ENCODE measurements around the gene TEKT4. TPM values are rescaled to one million over a fixed set of nuclear protein-coding genes. Genes with fewer than 3 reads are reported as not detected.
"Not testable (repeated sequence)": the region's sequence is repeated elsewhere in the genome, so short reads cannot be mapped to it uniquely, and the experiment has no call there.

TEKT4 gene, protein sequence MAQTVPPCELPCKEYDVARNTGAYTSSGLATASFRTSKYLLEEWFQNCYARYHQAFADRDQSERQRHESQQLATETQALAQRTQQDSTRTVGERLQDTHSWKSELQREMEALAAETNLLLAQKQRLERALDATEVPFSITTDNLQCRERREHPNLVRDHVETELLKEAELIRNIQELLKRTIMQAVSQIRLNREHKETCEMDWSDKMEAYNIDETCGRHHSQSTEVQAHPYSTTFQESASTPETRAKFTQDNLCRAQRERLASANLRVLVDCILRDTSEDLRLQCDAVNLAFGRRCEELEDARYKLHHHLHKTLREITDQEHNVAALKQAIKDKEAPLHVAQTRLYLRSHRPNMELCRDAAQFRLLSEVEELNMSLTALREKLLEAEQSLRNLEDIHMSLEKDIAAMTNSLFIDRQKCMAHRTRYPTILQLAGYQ
- polyA plus RNA-seq (ENCODE audit: insufficient read length): not detected

DNA sequence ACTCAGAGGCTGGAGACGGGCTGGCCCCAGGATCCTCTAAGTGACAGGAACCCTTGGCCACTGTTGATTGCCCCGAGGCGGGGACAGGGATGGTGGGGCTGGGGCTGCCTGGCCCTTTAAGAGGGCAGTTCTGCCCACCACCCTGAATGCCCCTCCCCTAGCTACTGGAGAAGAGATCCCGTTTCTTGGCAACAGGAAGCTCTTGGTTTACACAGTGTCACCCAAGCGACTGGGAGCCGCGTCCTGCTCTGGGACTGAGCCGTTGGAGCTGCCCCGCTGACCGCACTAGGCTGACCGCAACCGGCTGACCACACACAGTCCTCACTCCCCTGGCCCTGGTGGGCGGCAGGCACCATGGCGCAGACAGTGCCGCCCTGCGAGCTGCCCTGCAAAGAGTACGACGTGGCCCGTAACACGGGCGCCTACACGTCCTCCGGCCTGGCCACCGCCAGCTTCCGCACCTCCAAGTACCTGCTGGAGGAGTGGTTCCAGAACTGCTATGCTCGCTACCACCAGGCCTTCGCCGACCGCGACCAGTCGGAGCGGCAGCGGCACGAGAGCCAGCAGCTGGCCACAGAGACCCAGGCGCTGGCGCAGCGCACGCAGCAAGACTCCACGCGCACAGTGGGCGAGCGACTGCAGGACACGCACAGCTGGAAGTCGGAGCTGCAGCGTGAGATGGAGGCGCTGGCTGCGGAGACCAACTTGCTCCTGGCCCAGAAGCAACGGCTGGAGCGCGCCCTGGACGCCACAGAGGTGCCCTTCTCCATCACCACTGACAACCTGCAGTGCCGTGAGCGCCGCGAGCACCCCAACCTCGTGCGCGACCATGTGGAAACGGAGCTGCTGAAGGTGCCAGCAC lies at the start of gene TEKT4:
Gene TEKT4, plus strand, starts transcription at position 205 of the 862 bp plus-strand sequence. Its CDS starts 150 bp downstream, at position 355.
- DNase-seq (ENCODE audit: low read depth): no peak

DNA sequence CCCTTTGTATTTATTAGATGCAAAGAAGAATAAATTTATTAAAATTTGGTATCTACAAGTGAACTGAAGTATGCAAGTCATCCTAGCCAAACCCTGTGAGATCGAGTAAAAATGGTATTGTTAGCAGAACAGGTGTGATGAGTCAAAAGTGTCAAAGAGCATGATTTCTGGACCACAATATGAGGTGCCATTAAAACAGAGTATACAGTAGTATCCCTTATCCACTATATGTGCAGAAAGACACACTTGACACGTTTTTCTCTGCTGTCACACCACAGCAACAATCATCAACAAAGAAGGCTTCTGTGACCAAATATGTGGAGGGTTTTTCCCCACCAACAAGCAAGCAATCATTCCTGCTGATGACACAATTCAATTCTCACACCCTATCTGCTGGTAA lies 32.0 kb upstream of the TEKT4 start:
- not testable (repeated sequence) for DNase-seq (ENCODE audit: low read depth)

DNA sequence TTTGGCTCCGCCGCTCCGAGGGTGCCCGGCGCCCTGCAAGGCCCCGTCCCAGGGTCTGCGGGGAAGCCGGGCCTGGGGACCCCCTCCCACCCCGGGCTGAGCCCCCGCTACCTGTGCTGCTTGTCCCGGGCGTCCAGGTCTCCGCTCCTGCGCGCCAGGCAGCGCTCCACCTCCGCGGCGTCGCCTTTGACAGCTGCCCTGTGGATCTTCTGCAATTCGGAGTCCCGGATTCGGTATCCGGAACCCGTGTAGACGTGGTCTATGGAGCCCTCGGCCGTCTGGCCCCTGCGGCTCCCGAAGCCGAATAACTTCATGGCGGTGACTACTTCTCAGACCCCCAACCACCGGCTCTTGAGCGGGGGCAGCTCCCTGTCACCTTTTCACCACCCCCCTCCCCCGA lies 14.4 kb upstream of the TEKT4 start:
- DNase-seq (ENCODE audit: low read depth): not testable (repeated sequence)

DNA sequence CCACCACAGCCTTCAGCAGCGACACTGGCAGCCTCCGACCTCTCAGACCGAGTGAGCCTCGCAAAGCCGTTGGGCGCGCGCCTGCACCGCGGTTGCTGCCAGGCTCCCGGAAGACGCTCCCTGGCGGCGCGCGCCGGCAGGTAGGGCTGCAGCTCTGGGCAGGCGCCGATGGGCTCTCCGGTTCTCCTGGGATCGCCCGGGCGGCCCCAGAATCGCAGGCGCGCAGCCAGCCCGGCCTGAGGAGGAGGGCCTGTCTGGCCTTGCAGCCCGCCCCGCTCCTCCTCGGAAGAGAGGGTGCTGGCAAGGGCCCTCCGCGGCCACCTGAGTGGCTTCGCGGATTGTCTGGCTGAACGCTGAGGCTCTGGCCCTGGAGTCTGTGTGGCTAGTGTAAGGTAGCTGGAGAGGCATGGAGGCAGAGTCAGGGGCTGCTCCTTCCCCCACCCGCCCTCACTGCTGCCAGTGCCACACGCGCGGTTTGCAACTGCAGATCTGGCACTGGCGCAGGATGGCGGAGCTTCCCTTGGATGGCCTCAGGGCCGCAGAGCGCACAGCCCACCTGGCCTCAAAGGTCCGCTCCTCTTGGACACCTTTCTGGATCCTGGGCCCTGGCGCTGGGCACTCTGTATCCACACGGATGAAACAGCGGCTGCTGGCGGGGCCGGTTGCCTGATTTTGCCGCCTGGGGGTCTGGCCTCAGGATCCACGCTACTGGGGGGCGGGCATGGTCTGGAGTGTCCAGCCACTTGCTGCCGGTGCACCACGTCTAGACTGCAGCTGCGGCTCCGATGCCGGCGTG lies 13.7 kb upstream of the TEKT4 start:
- DNase-seq (ENCODE audit: low read depth): not testable (repeated sequence)

DNA sequence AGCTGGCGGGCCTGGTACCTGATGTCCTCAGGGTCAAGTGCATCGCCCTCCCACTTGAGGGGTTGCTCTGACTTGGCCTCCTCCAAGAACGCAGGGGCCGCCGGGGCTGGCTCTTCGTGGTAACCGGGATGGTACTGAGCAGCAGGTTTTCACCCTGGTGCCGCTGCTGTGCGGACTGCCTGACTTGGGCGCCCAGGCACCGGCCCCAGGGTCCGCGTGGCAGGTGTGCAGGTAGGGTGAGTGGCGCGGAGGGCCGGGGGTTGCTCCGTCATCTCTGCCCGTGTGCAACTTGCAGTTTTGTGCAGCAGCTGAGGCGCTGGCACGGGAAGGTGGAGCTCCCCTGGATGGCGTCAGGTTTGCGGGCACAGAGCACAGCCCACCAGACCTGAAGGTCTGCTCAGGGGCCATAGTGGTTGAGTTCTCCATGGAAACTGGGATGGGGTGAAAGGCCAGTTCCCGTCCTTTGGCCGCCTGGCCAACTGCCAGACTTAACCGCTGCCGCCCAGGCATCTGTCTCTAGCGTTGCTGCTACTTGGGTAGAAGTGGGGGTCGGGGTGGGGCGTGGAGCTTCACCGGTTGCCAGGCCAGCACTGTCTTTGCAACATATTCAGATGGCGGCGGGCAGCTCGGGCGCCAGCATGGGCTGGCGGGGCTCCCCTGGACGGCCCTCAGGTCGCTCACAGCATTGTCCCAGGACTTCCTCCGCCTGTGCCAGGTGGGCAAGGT lies 12.9 kb upstream of the TEKT4 start:
- DNase-seq (ENCODE audit: low read depth): not testable (repeated sequence)

DNA sequence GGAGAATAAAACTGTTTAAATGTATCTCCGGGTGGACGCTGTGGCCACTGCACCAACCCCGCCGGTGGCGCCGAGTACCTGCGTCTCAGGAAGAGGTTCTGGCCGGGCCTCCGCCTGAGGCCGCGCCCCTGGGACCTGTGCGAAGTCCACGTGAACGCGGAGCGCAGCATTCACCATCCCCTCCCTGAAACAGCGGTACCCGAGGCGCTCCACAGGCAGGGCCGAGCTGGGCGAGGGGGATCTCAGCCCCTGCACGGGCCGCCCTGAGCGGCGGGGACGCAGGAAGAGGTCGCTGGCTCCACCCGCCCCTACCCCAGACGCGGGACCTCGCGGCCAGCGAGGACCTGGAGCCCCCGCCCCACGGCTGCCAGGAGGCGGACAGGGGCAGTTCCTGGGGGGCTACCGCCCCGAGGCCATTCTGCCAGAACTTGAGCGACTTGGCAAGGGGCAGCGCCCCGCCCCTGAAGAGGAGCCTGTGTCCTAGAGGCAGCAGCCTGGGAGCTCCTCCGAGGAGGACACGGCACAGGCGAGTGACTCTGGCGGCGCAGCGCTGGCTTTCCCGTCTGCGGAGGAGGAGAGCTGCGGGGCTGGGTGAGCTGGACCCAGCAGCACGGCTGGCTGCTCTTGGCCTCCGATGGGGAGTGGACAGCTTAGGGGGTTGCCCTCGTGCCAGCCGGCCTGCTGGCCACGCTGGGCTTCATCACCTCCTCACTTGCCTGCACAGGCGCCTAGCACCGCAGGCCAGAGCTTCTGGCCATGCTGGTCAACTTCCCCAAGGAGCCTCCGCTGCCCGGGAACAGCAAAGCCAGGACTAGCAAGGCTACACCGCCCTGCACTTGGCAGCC lies 9.7 kb upstream of the TEKT4 start:
- DNase-seq (ENCODE audit: low read depth): no peak

DNA sequence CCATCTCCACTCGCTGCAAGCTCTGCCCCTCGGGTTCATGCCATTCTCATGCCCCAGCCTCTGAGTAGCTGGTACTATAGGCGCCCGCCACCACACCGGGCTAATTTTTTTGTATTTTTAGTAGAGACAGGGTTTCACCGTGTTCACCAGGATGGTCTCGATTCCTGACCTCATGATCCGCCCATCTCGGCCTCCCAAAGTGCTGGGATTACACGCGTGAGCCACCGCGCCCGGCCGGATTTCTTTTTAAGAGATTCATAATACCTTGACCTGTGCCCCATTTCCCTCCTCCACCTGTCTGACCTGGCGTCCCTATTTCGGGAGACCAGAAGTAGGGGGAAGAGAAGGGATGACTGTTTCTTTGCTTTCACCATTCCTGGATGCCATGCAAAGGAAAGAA lies 8.3 kb upstream of the TEKT4 start:
- not testable (repeated sequence) for DNase-seq (ENCODE audit: low read depth)

DNA sequence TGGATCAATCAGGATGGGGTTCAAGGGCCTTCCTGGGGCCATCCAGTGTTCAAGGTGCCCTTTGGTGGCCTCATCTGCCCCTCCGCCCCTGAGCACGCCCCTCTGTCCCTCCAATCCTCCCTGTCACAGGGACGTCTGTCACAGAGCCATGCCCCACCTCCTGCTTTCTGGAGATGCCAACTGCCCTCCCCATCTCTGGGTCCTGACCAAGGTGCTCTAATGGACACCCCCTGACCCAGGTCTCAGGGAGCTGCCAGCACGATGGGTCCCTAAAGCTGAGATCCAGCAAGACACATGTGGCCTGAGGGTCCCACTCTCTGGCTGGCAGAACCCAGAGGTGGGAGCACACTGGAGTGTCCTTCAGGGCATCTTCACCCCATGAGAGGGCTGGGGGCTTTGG lies 2.1 kb upstream of the TEKT4 start:
- no peak for DNase-seq (ENCODE audit: low read depth)

DNA sequence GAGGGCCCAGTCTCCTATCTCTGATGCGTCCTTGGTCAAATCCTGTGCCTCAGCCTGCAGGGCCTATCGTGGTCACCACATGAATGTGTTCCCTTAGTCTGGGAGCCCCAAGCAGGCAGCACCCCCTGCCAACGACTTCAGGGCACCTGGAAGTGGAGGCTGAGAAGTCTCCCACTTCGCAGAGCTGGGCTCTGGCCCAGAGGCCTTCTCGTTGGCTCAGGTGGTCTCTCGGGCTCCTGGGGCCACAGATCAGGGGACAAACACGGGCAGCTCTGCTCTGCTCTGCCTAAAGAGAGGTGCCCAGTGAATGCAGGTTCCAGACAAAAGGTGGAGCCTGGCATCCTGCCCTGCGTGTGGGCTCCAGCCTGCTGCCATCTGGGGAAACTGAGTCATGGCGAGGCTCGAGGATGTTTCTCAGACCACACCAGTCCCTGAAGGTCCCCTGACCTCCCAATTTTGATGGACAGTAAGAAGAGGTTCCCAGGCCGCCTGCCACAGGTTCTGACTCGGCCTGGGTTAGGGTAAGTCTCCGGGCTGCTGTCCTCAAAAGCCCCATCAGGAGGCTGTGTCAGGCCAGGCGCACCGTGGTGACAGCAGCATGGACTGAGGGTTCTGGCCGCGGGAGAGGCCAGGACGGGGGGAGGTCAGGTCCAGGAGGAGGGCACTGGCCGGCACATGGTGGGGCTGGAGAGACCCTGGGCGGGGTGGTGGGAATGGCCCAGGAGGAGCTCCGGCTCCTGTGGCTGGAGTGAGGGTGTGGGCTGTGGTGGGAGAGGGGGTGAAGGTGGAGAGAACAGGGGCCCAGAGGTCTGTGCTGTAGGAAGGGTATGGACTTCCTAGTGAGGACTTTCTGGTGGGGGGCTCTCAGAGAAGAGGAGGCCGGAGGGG lies 1.4 kb upstream of the TEKT4 start:
- DNase-seq (ENCODE audit: low read depth): no peak

DNA sequence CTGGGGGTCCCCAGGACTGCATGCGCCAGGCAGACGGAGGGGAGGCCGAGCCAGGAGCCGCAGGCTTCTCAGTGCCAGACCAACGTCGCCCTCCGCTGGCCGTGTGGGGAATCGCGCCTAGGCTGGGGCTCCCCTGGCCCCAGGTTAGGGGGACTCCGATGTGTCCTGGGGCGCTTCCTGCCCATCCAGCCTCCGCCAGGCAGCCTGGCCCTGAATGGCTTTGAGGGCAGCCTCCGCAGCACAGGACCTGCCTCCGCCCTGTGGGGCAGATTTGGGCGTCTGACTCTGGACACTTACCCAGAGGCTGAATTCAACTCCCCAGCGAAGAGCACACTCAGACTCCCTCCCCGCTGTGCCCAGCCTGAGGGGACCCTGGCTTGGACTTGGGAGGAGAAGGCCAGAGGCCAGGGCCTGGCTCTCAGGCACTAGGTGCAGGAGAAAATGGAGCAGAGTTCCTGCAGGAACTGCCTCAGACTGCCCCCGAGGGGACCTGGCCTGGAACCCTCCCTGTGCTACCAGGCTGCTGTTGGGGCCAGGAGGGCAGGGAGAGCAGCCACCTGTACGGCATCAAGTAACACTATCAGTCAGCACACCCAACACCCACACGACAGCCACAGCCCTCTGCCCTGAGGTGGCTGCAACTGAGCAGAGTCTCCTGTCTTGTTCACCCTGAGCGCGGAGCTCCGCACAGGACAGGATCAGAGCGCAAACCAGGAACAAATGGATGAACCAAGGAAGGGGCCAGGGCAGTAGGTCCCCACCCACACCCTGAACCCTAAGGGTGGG lies 597 bp upstream of the TEKT4 start:
- no peak for DNase-seq (ENCODE audit: low read depth)

DNA sequence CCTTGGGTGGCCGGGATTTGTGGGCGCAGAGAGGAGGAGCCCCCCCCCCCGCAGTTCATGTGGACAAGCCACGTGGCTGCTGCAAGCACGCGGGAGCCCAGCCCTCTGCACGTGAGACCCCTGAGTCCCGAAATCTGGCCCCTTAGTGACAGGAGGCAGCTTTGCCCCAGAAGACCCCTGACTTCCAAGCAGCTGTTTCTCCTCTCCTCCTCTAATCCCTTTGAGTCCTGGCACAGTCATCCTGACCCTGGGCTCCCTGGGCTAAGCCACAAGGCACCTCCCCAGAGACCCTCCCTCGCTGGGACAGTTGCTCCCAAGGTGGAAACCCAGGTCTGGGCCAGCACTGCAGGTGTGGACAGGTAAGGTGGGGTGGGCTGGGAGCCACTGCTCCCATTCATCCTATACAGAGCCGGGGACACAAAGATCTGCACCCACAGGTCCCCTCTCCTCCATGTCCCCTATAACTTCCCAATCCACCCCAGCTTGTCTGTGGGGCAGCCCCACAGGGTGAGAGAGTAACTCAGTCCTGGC lies 923 bp downstream of the TEKT4 start:
- DNase-seq (ENCODE audit: low read depth): no peak

DNA sequence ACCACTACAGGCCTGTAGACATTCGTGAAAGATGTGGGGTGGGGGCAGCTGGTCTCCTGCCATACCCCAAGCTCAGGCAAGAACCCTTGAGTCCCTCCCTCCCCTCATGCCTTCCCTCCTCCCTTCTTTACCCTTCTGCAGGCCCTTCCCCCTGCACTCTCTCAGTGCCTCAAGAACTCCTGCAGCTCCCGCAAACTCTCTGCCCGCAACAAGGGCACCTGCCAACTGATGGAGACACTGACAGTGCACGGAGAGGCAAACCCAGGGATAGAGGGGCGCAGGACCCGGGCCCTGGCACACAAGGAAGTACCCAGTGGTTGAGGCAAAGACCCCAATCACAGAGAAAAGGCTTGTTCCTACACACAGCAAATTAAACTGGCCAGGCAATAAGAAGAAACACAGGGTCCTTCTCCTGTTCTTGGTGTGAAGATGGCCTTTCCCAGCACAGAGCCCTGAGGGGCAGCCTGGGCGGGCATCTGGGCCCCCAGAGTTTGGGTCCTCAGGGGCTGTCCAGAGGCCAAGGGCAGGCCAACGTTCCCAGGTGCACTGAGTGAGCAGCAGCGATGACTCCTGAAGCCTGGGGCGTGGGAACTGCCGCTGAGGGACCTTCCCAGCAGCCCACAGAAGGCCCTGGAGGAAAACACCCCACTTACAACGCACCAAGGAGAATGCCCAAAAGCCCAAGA lies 1.6 kb downstream of the TEKT4 start:
- DNase-seq (ENCODE audit: low read depth): no peak

DNA sequence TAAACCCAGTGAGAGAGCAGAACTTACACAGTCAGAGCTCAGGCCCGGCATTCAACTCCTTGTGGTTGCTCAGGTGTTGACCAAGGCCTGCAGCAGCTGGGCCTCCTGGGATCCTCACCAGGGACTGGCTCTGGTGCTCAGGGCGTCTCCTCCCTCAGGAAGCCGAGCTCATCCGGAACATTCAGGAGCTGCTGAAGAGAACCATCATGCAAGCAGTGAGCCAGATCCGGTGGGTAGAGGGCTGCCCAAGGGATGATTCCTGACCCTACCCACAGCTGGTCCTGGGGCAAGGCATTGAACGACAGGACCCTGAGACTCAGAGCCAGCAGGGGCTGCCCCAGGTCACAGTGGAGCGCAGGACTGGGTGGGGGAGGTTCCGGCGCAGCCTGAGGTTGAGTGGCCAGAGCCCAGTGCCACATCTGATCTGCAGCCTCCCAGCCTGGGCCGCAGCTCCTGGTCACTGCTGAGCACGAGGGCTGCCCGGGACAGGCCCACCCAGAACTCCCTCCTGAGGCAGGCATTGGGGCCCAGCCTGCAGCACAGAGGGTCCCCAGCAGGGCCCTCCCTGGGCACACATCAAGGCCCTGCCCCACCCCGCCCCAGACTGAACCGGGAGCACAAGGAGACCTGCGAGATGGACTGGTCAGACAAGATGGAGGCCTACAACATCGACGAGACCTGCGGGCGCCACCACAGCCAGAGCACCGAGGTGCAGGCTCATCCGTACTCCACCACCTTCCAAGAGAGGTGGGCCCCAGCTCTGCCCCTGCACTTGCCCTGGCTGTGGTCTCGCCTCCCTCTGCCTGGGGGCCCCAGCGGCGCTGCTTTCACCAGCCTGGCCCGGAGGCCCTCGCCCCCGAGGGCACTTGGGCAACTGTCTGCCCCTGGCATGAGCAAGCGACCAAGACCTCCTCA lies 2.4 kb downstream of the TEKT4 start:
- DNase-seq (ENCODE audit: low read depth): no peak

DNA sequence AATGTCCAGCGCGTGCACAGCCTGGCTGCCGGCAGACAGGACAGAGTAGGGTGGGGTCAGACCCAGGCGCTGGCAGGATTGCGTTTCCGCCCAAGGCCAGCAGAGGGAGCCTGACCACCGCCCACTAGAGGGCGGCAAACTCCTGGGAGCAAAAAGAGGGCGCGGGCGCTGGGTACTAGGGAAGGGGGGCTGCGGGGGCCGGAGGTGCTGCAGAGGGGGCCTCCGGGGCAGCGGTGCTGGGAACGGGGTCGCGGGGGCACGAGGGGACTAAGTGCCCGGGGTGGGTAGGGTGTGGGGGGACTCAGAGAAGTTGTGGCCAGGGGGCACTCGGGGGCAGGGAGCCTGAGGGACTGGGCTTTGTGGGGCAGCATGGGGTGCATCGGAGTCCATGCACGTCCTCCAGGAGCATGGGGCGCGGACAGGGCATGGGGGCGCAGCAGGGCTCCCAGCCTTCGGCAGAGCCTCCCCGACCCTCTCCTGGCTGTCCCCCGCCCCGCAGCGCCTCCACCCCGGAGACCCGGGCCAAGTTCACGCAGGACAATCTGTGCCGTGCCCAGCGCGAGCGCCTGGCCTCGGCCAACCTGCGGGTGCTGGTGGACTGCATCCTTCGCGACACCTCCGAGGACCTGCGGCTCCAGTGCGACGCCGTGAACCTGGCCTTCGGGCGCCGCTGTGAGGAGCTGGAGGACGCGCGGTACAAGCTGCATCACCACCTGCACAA lies 3.2 kb downstream of the TEKT4 start:
- no peak for DNase-seq (ENCODE audit: low read depth)

DNA sequence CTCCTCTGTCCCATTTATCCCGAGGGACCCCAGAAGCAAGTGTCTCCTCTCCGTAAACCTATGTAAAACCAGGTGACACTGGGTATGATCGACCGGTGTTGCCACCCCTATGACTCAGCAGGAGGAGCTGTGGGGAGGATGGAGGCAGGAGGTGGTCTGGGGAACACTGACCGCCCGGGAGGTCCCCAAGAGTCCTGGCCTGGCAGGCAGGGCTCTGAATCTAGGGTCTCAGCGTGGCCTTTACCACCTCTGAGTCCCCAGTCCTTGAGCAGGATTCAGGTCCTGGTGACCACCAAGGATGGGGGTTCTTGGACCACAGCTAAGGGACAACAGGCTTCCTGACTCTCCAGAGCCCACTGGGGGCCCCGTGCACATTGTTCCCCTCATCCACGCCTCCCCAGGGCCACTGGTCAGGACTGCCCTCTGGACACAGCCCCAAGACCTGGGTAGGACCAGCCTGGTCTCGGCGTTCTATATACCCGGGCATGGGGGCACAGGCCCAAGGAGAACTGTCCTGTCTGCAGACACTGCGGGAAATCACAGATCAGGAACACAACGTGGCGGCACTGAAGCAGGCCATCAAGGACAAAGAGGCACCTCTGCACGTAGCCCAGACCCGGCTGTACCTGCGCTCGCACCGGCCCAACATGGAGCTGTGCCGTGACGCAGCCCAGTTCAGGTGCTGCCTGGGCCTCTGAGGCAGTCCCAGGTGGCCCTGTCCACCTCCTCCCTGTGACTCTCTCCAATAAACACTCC lies 4.0 kb downstream of the TEKT4 start:
- DNase-seq (ENCODE audit: low read depth): no peak

Data from forelimb muscle (tissue), 1 donor.